Effector CD8-positive, alpha-beta T cell (primary cell): ENCODE results near the gene CDC34.
A peak's percentile ranks its signal among the peaks of the same experiment; 100 is the strongest.

Experiments used
- DNase-seq: peaks from one replicate; lab custom pipeline; 2025; lab: John Stamatoyannopoulos, UW

CDC34 gene

DNA sequence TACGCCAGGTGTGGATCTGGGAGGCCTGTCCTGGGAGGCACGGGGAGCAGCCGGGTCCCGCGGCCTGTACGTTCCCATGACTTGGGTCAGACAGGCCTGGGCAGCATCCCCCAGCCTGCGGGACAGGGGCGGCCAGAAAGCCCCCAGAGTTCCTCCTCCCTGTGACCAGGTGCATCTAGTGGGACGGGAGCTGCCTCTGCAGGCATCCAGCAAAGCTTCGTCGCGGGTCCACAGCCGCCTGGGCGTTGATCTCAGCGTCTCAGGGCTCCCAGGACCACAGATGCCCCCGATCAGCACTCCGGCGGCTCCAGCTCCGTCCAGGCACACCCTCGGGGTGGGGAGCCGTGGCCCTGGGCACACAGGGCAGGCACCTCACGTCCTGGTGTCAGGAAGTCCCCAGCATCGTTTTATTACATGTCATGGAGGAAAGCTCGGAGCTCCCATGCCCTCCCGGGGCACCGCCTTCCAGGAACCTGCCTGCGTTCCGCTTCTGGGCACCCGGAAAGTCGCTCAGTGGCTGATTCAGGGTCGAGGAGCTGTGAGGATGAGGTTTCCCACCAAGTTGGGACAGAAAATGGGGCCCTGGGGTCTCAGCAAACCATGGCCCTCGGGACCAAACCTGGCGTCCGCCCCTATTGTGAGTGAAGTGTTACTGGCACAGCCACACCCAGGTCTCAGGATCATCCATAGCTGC is 10.8 kb downstream of the CDC34 start:
- DNase-seq: no peak

DNA sequence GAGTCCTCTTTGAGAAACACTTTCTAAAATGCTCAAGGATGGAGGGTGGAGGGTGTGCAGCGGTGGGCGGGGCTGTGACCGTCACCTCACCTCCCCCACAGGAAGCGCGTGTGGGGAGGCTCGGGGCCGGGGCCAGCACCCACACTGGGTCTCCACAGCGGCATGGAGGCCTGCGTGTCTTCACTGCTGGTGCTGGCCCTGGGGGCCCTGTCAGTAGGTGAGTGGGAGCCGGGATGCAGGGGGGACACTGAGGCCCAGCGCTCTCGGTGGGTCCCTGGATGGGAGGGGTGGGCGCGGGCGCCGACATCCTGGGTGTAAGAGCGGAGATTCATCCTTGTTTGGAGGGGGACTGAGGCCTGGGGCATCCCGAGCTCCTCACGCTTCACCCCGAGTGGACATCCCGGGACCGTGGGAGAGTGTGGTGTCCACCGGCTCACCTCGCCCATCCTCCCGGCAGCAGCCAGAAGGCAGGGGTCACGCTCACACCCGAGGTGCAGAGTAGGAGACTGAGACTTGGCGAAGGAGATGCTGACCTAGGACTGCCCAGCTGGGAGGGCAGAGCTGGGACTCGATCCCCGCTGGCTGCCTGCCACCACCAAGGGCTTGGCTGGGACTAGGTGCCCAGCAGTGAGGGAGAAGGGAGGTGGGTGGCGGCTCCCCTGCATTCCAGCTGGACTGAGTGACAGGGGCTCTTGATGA is 12.5 kb downstream of the CDC34 start, which contains the start of gene GZMM:
Gene GZMM, plus strand, starts transcription at position 144 of the 699 bp plus-strand sequence. Its CDS starts 19 bp downstream, at position 163.
- DNase-seq: peak; percentile 55

DNA sequence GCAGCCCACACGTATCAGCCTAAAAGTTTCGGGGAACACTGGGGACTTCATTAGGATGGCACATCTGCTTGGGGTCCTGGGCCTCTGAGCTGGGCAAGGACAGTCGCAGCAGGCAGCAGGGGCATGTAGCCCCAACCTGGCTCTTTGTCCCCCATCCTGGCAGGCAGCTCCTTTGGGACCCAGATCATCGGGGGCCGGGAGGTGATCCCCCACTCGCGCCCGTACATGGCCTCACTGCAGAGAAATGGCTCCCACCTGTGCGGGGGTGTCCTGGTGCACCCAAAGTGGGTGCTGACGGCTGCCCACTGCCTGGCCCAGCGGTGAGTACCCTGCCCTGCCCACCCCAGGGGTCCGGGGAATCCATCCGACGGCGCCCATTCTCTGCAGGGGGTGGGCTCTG is 15.6 kb downstream of the CDC34 start:
- no peak for DNase-seq

DNA sequence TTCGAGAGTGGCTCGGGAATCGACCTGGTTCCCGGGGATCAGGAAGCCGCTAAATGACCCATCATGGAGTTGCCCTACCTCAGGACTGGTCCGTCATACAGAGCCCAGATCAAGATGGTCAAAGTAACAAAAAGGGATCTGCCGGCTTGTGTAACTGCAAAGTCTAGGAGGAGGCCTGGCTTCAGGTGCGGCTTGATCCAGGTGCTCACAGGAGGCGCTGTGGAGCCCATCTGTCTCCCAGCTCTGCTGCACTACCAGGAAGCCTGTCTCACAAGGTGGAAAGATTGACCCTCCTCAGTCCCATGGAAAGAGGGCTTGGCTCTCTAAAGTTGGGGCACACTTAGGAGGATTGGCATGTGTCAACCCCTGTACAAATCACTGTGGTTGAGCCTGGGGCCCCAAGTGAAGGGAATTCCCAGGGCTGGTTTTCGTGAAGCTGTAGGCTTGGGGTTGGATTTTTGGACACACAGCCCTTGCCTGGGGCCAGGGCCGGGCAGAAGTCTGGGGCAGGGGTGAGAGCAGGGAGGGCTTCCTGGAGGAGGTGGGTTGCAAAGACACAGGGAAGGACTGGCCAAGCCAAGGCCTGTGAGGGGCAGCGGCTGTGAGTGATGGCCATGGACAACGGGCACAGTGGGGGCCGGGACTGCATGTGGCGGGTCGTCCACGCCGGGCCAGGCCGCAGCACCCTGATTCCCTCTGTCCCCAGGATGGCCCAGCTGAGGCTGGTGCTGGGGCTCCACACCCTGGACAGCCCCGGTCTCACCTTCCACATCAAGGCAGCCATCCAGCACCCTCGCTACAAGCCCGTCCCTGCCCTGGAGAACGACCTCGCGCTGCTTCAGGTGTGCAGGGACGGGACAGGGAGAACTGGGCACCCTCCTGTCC is 16.5 kb downstream of the CDC34 start:
- no peak for DNase-seq

DNA sequence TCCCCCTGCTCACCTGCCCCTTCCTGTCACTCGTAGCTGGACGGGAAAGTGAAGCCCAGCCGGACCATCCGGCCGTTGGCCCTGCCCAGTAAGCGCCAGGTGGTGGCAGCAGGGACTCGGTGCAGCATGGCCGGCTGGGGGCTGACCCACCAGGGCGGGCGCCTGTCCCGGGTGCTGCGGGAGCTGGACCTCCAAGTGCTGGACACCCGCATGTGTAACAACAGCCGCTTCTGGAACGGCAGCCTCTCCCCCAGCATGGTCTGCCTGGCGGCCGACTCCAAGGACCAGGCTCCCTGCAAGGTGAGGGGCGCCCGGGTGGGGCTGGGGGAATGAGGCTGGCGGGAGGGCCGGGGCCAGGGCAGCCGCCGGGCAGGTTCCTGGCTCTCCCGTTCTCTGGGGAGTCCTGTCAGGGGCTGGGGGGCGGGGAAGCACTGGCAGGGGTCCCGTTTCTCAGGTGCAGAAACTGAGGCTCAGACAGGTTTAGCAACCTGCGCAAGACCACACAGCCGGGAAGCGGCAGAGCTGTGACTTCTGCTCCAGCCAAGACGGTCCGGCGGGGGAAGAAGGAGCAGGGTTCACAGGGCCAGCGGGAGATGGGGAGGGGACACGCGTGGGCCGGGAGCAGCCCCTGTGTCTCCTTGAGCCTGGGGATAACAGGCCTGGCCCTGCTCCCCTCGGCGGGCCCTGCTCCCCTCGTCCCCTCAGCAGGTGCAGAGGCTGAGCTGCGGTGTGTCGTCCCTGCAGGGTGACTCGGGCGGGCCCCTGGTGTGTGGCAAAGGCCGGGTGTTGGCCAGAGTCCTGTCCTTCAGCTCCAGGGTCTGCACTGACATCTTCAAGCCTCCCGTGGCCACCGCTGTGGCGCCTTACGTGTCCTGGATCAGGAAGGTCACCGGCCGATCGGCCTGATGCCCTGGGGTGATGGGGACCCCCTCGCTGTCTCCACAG is 17.6 kb downstream of the CDC34 start:
- DNase-seq: no peak

DNA sequence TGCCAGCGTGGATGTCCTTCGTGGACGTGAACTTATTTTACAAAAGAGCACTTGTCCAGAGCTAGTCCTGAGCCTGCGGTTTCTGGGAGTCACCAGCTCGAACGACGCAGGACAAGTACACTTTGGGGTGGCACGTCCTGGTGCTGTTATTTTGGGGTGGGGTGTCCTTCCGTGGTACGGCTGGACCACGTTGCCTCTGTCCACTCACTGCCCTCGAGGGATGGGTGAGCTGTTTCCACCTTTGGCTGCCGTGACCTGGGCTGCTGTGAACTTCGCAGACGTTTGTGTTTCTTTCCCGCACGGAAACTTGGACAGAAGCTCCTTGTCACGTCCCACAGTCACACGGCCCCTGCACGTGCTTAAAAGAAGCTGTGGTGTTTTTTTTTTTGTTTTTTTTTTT is 23.3 kb downstream of the CDC34 start:
- no peak for DNase-seq

DNA sequence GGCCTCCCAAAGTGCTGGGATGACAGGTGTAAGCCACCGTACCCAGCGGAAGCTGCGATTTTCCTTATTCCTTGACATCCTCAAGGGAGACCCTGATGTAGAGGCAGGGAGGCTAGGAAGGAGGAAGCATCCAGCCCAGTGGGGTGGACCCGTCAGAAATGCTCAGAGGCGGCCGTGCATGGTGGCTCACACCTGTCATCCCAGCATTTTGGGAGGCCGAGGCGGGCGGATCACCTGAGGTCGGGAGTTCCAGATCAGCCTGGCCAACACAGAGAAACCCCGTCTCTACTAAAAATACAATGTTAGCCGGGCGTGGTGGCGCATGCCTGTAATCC is 23.9 kb downstream of the CDC34 start:
- no peak for DNase-seq

DNA sequence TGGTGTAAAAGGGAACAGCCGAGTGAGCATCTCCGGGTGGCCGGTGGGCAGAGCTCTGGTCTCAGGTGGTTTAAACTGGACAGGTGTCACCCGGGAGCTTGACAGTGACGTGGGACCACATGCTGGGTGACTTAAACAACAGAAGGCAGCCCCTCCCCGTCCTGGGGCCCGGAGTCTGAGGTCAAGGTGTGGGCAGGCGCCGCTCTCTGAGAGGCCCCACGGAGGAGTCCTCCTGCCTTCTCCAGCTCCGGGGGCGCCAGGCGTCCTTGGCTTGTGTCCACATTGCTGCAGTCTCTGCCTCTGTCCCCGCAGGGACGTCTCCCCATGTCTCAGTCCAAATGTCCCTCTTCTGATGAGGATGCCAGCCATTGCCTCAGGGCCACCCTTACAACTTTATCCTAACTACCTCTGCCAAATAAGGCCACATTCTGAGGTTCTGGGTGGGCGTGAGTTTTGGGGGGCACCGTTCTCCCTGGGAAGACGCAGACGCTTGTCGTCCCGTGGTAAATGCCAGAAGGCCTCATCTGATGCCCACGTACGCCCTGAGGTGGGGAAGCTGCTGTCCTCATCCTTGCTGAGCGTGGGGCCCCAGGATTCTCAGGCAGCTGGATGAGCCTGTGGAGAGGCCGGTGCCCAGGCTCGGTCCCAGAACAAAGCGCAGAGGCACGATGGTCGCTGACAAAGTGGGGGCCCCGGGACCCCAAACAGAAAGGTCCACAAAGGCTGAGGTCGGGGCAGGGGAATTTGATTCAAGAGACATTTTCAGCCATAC is 25.2 kb downstream of the CDC34 start:
- no peak for DNase-seq

DNA sequence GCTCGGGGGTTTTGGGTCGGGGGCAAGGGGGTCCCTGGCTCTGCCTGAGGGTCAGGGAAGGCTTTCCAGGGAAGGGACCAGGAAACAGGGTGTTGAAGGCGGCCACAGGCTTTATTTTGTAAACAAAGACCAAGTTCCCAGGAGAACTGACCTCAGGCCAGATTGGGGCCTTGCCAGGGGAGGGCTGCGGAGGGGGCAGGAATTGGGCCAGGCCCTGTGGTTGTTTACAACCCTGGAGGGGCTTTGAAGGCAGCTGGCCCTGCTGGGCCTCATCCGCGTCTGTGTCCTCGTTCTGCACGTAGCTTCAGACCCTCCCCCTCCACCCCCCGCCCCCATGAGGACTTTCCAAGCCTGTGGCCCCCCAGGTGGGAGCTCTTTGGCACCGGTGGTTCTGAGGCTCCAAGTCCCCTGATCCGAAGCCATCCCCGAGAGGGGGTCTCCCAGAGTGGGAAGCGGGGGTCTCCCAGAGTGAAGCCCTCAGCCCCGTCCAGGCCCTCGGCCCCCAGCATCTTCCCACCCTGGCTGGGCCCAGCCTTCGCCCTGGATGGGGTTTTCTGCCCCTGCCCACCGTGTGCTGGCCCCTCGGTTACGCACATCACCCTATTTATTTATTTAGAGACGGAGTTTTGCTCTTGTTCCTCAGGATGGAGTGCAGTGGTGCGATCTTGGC is 27.3 kb downstream of the CDC34 start:
- no peak for DNase-seq

DNA sequence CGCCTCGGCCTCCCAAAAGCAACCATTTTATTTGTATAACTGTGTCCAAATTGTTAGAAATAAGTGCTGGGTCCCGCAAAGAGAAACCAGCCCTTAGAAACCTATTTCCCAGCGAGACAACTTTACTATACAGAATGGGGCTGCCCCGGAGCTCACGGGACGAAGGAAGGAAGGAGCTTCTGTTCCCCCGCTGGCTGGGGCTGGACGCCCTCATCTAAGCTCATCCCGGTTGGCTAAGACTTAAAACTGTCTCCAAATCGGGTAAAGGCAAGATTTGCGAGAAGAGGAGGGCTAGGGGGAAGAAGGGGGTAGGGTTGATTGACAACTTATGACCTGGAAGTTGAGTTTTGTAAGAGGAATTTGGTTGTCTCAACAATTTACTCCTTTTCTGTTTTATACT is 28.6 kb downstream of the CDC34 start:
- DNase-seq: no peak

DNA sequence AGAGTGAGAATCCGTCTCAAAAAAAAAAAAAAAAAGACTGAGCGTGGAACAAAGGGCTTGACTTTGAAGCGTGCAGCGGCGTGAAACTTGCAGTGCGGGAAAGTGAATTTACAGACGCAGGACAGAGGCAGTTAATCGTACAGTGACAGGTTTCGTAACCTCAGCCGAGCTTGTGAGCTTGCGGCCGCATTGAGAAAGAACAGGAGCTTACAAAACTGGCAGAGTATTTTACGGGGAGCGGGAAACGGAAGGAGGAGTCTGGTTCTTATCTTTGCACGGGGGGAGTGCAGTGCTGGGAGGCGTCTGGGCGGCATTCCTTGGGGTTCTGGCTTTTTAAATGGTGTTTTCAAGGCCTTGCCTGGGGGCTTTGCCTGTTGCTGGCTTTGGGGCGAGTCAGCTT is 34.8 kb downstream of the CDC34 start:
- no peak for DNase-seq

DNA sequence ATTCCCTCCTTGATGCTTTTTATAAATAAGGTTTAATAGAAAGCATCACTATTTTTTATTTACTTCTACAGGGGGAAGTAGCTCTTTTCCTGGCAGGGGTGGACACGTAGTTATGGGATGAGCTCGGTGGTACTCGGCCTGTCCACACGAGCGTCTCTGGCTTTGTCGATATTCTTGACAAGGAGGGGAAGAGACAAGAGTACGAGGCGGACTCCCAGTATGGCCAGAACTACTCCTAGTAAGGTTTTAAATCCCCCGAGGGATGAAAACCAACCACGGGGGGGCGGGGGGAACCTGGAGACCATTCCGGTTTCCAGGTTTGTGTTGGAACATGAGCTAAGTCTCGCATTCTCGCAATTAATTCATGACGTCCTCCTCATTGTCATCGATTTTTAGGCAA is 35.3 kb downstream of the CDC34 start:
- DNase-seq: no peak

DNA sequence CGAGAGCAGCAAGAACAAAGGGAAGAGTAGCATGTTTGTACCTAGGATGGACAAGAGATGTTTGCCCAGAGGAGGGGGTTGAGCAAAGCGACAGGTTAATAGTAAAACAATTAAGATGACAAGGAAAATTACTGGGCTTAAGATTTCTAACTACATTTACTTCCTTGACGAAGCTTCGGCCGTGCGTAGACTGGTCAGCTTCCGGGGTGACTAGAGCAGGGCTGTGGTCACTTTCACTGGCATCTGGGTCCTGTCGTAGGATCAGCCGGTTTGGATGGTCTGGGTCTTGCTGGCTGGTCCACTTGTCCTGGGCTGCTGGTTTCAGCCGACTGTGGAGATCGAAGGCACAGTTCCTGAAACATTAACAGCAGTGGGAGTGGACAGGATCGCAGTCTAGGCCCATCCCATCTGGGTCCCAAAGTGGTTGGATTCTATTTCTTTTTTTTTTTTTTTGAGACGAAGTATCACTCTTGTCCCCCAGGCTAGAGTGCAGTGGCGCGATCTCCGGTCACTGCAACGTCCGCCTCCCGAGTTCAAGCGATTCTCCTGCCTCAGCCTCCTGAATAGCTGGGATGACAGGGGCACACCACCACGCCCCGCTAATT is 35.8 kb downstream of the CDC34 start:
- DNase-seq: no peak

DNA sequence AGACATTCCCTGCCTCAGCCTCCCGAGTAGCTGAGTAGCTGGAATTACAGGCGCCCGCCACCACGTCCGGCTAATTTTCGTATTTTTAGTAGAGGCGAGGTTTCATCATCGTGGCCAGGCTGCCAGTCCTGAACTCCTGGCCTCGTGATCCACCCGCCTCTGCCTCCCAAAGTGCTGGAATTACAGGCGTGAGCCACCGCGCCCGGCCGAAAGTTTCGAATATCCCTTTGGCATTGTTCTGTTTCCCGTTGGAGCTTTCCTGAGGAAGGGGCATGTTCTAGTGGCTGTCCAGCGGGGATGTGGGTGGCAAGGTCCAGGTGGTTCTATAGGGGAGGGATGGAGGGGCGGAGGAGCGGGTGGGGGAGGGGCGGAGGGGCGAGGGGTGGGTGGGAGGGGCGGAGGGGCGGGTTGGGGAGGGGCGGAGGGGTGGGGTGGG is 38.7 kb downstream of the CDC34 start:
- DNase-seq: peak; percentile 23

DNA sequence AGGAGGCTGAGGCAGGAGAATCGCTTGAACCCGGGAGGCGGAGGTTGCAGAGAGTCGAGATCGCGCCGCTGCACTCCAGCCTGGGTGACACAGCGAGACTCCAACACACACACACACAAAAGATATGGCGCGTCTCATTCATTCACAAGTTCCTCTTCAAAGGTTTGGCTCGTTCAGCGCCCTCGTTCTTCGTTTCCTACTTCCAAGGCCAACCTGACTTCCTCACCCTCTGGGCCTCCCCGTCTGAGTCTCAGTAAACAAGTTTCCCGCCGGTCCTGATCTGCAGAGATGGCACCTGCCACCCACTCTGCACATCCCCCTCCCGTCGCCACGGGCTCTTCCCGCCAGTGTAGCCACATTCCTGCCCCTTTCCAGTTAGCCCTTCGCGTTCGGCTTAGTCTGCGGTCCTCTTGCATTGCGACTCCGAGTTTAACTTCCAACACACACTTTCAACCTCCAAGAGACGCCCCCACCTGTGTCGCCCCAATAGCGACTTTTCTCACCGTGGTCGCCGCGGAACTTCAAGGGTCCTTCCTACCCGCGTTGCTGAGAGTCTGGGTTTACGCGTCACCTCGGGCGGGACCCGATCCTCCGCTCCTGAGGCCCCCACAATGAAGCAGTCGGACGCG is 39.5 kb downstream of the CDC34 start:
- peak; percentile 43 for DNase-seq

DNA sequence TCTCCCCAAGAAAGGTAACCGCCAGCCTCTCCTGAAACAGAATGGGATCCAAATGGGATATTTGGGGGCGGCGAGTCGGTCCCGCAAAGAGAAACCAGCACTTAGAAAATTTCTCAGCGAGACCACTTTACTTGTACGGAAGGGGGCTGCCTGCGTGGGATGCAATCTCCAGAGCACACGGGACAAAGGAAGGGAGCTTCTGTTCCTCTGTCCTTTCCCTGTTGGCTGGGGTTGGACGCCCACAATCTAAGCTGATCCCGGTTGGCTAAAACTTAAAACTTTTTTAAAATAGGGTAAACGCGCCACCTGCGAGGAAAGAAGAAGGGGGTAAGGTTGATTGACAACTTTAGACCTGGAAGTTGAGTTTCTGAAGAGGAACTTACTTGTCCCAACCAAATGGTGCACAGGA is 40.0 kb downstream of the CDC34 start:
- DNase-seq: no peak

DNA sequence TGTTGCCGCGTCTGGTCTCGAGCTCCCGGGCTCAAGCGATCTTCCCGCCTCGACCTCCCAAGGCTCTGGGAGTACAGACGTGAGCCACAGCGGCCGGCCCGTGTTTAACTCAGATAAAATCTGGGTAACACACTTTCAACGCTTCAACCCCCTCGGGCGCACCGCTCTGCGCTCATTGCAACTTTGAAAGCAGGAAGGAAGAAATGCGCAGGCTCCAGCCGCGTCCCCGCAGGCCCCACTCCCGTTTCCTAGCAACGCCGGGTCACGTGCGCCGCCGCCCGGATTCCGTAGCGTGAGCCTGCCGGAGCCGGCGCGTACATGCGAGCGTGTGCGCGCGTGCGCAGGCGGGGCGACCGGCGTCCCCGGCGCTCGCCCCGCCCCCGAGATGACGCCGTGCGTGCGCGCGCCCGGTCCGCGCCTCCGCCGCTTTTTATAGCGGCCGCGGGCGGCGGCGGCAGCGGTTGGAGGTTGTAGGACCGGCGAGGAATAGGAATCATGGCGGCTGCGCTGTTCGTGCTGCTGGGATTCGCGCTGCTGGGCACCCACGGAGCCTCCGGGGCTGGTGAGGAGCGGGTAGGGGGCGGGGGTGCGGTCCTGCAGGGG is 40.7 kb downstream of the CDC34 start, which contains the start of gene BSG:
Gene BSG, plus strand, starts transcription at position 457 of the 603 bp plus-strand sequence. Its CDS starts 39 bp downstream, at position 496.
- DNase-seq: peak; percentile 96

DNA sequence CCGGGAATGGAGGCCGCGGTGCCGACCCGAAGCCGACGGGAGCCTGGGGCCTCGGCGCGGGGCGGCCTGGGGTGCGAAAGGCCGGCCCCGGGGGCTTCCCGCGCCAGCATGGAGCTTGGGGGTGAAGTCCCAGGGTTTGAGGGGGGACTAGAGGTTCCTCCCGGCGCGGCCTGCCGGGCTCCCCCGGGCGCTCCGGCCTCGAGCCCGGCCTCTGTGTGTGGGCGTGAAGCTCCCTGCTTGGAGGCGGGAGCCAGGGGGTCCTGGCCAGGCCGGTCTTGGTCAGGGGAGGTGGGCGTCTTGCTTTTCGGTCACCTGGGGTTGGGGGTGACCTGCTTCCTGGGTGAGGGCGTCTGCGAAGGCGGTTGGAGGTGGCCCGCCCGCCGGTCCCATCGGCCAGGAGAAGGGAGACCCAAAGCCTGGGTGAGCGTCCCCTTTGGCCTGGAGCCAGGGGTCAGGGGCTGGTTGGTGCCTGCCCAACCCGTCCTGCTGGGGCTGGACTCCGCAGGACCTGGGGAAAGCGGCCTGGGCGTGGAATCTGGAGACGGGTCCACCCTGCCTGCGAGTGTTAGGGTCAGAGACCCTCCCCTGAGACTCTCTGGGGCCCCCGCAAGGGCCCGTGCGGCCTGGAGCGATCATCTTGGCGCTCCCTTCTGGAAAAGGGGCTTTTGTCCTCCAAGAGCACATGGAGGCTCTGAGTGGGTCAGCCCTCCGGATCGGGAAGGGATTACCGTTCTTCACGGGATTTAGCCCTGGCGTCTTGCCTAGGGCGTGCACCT is 41.4 kb downstream of the CDC34 start:
- DNase-seq: no peak
